HG03575 (cell line): ENCODE results near the gene GNB2.
"Not testable (repeated sequence)": the region's sequence is repeated elsewhere in the genome, so short reads cannot be mapped to it uniquely, and the experiment has no call there.

Source experiments
- ATAC-seq: cut with Tn5 transposase; IDR thresholded peaks from one replicate; pipeline ENCODE4 v1.9.1; 2021; ENCODE audit not compliant: unreplicated experiment, insufficient number of reproducible peaks, low FRiP score; ENCODE audit errors: extremely low read depth

GNB2 gene

DNA sequence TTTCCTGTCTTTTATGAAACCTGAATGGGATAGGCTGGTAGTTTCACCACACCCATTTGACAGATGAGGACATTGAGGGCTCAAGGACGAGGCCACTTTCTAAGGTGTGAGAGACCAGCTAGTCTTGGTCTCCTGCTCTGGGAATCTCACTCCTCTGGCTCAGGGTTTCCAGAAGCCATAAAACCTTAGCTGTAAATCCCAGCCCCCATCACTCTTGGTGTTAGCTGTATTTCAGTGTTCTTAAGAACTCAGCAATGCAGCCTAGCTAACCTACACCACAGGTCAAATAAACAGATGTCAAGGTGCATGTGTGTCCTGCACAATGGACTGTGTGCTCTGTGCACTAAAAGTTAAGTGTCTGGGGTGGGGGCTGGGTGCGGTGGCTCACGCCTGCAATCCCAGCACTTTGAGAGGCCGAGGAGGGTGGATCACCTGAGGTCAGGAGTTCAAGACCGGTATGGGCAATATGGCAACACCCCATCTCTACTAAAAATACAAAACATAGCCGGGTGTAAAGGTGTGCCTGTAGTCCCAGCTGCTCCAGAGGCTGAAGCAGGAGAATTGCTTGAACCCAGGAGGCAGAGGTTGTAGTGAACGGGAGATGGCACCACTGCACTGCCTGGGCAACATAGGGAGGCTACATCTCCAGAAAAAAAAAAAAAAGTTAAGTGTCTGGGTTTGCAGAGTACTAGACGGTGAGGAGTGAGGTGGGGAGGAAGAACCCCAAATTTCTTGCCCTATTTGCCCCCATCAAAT is 46.2 kb downstream of the GNB2 start:
- no peak for ATAC-seq

GRCh38 chr7:100720279-100720670 is 46.7 kb downstream of the GNB2 start, which contains the start of gene EPO:
Gene EPO, plus strand, starts transcription at chr7:100720468. Its CDS starts 513 bp downstream, at chr7:100720981.
- ATAC-seq, result no peak

GRCh38 chr7:100720671-100721504 is 47.3 kb downstream of the GNB2 start:
- no peak for ATAC-seq

DNA sequence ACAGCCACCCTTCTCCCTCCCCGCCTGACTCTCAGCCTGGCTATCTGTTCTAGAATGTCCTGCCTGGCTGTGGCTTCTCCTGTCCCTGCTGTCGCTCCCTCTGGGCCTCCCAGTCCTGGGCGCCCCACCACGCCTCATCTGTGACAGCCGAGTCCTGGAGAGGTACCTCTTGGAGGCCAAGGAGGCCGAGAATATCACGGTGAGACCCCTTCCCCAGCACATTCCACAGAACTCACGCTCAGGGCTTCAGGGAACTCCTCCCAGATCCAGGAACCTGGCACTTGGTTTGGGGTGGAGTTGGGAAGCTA is 47.9 kb downstream of the GNB2 start:
- no peak for ATAC-seq

GRCh38 chr7:100722480-100723212 is 49.1 kb downstream of the GNB2 start:
- no peak for ATAC-seq

GRCh38 chr7:100723732-100724275 is 50.3 kb downstream of the GNB2 start:
- ATAC-seq, result no peak

DNA sequence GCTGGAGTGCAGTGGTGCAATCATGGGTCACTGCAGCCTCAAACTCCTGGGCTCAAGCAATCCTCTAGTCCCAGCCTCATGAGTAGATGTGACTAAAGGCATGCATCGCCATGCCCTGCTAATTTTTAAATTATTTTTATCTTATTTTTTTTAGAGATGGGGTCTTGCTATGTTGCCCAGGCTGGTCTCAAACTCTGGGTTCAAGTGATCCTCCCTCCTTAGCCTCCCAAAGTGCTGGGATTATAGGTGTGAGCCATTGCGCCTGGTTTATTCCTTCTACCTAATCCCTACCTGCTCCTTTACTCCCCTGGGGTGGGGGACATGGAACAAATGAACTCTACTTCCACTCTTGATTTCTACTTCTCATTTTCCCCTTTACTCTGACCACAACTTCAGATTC is 50.8 kb downstream of the GNB2 start:
- ATAC-seq, result not testable (repeated sequence)

- no peak for ATAC-seq
These were observed 53.6 kb downstream of the GNB2 start for GRCh38 chr7:100726996-100727761.

GRCh38 chr7:100728196-100728595 is 54.7 kb downstream of the GNB2 start:
- no peak for ATAC-seq
